Progenitor cell of endocrine pancreas (in vitro differentiated cells): ENCODE measurements around the gene CEP41. TPM values are rescaled to one million over a fixed set of nuclear protein-coding genes. Genes with fewer than 3 reads are reported as not detected.

Experiments used
- DNase-seq: peaks from one replicate; pipeline ENCODE4 v3.0.0; 2021; ENCODE audit warnings: low spot score; ENCODE audit not compliant: unreplicated experiment
- H3K27ac Mint-ChIP-seq: 2 replicates; pipeline ENCODE4 v1.8.0; 2021; ENCODE audit warnings: mild to moderate bottlenecking, moderate library complexity, mixed read lengths
- H3K27me3 Mint-ChIP-seq: 2 replicates; pipeline ENCODE4 v1.8.0; 2021; ENCODE audit warnings: mixed read lengths
- H3K36me3 Mint-ChIP-seq: 2 replicates; pipeline ENCODE4 v1.8.0; 2022; ENCODE audit warnings: mixed read lengths; ENCODE audit not compliant: insufficient read depth
- H3K4me1 Mint-ChIP-seq: 2 replicates; pipeline ENCODE4 v1.8.0; 2021; ENCODE audit warnings: low read depth, mixed read lengths
- H3K4me3 Mint-ChIP-seq: 2 replicates; pipeline ENCODE4 v1.8.0; 2021; ENCODE audit warnings: low read depth, mild to moderate bottlenecking, moderate library complexity, mixed read lengths
- H3K9me3 Mint-ChIP-seq: 2 replicates; pipeline ENCODE4 v1.8.0; 2021; ENCODE audit warnings: low read depth, mixed read lengths
- CTCF ChIP-seq: fragments of 200-600 bp; sonication (generic); IDR thresholded peaks from one replicate; pipeline ENCODE4 v1.5.0; 2021; ENCODE audit warnings: antibody characterized with exemption, mild to moderate bottlenecking; ENCODE audit not compliant: unreplicated experiment
- total RNA-seq: library from RNA; stranded (reverse); gene quantifications from 2 replicates; pipeline ENCODE4 v1.2.1, GENCODE V29; 2021

CEP41 gene
- total RNA-seq, 1 donor from 2014 or later: 31.8 TPM

- Mint-ChIP-seq H3K36me3 (peaks cover 8% of the 10 kb centered on the region), H3K27ac (no peak overlapping the region), H3K4me3 (no peak overlapping the region), H3K4me1 (peaks cover 27% of the 10 kb centered on the region), H3K9me3 (no peaks in the 10 kb centered on the region), H3K27me3 (no peaks in the 10 kb centered on the region)
- no peak for DNase-seq
- no peak for TF ChIP-seq CTCF
Observed at GRCh38 chr7:130426564-130426963, 14.3 kb downstream of the CEP41 start.

- Mint-ChIP-seq H3K4me1 (peaks cover 33% of the 10 kb centered on the region), H3K27ac (no peak overlapping the region), H3K36me3 (peaks cover 8% of the 10 kb centered on the region)
Observed at GRCh38 chr7:130425796-130426195, 15.0 kb downstream of the CEP41 start.

DNA sequence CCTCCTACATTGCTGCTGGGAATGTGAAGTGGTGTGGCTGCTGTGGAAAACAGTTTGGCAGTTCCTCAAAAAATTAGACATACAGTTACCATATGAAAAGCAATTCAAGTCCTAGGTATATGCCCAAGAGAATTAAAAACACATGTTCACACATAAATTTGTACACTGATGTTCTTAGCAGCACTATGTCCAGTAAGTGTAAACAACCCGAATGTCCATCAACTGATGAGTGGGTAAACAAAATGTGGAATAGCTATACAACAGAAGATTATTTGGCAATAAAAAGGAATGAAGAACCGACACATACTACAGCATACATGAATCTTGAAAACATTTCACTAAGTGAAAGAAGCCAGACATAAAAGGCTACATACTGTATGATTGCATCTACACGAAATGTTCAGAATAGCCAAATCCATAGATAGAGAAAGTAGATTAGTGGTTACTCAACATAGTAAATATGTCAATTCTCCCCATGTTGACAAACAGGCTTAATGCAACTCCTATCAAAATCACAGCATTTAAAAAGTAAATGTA is 17.2 kb downstream of the CEP41 start:
- Mint-ChIP-seq H3K27ac (no peak overlapping the region), H3K36me3 (peaks cover 6% of the 10 kb centered on the region), H3K27me3 (no peaks in the 10 kb centered on the region)

More at GRCh38 chr7:130425796-130426195, 15.0 kb downstream of the CEP41 start:
- Mint-ChIP-seq H3K9me3 (no peaks in the 10 kb centered on the region), H3K4me3 (no peak overlapping the region), H3K27me3 (no peaks in the 10 kb centered on the region)
- TF ChIP-seq CTCF: no peak
- DNase-seq: no peak

GRCh38 chr7:130421684-130422083 is 19.1 kb downstream of the CEP41 start:
- peak overlapping the region; percentile 59 for H3K27ac Mint-ChIP-seq
- DNase-seq: no peak
- no peaks in the 10 kb centered on the region for H3K27me3 Mint-ChIP-seq
- H3K4me1 Mint-ChIP-seq: peaks cover 37% of the 10 kb centered on the region
- no peak overlapping the region for H3K4me3 Mint-ChIP-seq
- H3K9me3 Mint-ChIP-seq: no peaks in the 10 kb centered on the region
- peaks cover 5% of the 10 kb centered on the region for H3K36me3 Mint-ChIP-seq
- TF ChIP-seq CTCF: no peak

More for the DNA sequence above, 17.2 kb downstream of the CEP41 start:
- Mint-ChIP-seq H3K9me3 (no peaks in the 10 kb centered on the region), H3K4me1 (peaks cover 40% of the 10 kb centered on the region), H3K4me3 (no peak overlapping the region)
- DNase-seq: no peak
- no peak for TF ChIP-seq CTCF

DNA sequence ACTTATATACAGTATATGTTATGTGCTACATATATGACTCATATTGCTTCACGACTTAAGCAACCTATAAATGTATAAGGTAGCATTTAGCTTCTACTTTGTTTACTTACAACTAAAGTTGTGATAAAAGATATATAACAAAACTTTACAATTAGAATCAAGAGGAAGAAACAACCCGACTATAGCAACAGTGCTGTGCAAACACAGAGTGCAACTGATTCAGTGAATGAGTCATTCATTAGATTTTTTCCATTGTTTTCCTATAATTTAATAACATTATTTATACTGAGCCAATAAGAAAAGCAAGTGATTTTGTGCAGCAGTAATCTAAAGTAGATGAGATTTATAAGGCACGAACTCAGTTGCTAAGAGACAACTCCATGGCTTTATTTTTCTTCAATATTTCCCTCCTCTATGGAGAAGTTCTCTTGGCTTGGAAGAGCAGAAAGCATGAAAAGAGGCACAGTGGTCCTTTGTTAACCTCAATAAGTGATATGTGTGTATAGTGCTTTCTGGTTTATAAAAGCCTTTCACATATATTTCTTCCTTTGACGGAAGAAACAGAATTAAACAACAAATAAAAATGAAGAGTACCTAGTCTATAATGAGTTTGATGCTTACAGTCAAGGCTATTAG is 19.8 kb downstream of the CEP41 start:
- no peaks in the 10 kb centered on the region for H3K27me3 Mint-ChIP-seq
- H3K4me1 Mint-ChIP-seq: peaks cover 35% of the 10 kb centered on the region
- peaks cover 5% of the 10 kb centered on the region for H3K36me3 Mint-ChIP-seq
- H3K4me3 Mint-ChIP-seq: no peak overlapping the region
- no peak for TF ChIP-seq CTCF
- no peak for DNase-seq
- no peaks in the 10 kb centered on the region for H3K9me3 Mint-ChIP-seq
- H3K27ac Mint-ChIP-seq: peak overlapping the region; percentile 39
